ENCODE results near the gene DCLK2. TPM values are rescaled to one million over a fixed set of nuclear protein-coding genes. Genes with fewer than 3 reads are reported as not detected.

Gene DCLK2
- total RNA-seq, 2 experiments from 2014 or later = not detected

- ATAC-seq (ENCODE audit: poor library complexity) = no peak
- Histone ChIP-seq H3K27me3 (ENCODE audit: control insufficient read depth in 1 of 2, insufficient read depth in 2 of 2, low read length in 2 of 2) (no peaks in the 10 kb centered on the region), H3K4me3 (ENCODE audit: low read length) (no peak overlapping the region), H3K27ac (ENCODE audit: low read depth in 1 of 2, low read length in 2 of 2) (no peak overlapping the region), H3K9me3 (ENCODE audit: control insufficient read depth in 1 of 2, insufficient read depth in 1 of 2, low read length in 2 of 2) (no peaks in the 10 kb centered on the region), H3K36me3 (ENCODE audit: insufficient read depth, low read length) (no peaks in the 10 kb centered on the region), H3K4me1 (ENCODE audit: insufficient read depth, low read length) (no peaks in the 10 kb centered on the region)
- no peak for DNase-seq
- Mint-ChIP-seq H3K27ac (no peak overlapping the region), H3K4me3 (no peak overlapping the region), H3K4me1 (ENCODE audit: low read depth) (no peaks in the 10 kb centered on the region), H3K36me3 (ENCODE audit: low read depth) (no peaks in the 10 kb centered on the region), H3K9me3 (no peaks in the 10 kb centered on the region), H3K27me3 (peaks cover 9% of the 10 kb centered on the region)
- no peak for TF ChIP-seq CTCF (IDR thresholded peaks at IDR 0.05)
- ChIA-PET CTCF (no interaction called here), POLR2A (no interaction called here)
- intact Hi-C loops (cut with DNase I, micrococcal nuclease) = no loop called here
Observed at GRCh38 chr4:150046728-150047217, 31.5 kb upstream of the DCLK2 start.

- DNase-seq (no peak), ATAC-seq (ENCODE audit: poor library complexity) (no peak)
- TF ChIP-seq CTCF (IDR thresholded peaks at IDR 0.05) = no peak
- intact Hi-C loops (cut with DNase I, micrococcal nuclease) = no loop called here
- Mint-ChIP-seq H3K36me3 (ENCODE audit: low read depth) (no peaks in the 10 kb centered on the region), H3K9me3 (no peaks in the 10 kb centered on the region), H3K27ac (no peak overlapping the region), H3K4me3 (no peak overlapping the region), H3K27me3 (peaks cover 5% of the 10 kb centered on the region), H3K4me1 (ENCODE audit: low read depth) (no peaks in the 10 kb centered on the region)
- H3K4me1 ChIP-seq (ENCODE audit: insufficient read depth, low read length) = no peaks in the 10 kb centered on the region
- ChIA-PET CTCF (no interaction called here), POLR2A (no interaction called here)
- no peaks in the 10 kb centered on the region for H3K36me3 ChIP-seq (ENCODE audit: insufficient read depth, low read length)
- no peaks in the 10 kb centered on the region for H3K9me3 ChIP-seq (ENCODE audit: control insufficient read depth in 1 of 2, insufficient read depth in 1 of 2, low read length in 2 of 2)
- H3K27ac ChIP-seq (ENCODE audit: low read depth in 1 of 2, low read length in 2 of 2) = no peak overlapping the region
- no peak overlapping the region for H3K4me3 ChIP-seq (ENCODE audit: low read length)
- H3K27me3 ChIP-seq (ENCODE audit: control insufficient read depth in 1 of 2, insufficient read depth in 2 of 2, low read length in 2 of 2) = no peaks in the 10 kb centered on the region
Observed at GRCh38 chr4:150047546-150047945, 30.7 kb upstream of the DCLK2 start.

GRCh38 chr4:150049682-150050081, 28.6 kb upstream of the DCLK2 start:
- intact Hi-C loops (cut with DNase I, micrococcal nuclease) = no loop called here
- peaks cover 5% of the 10 kb centered on the region for H3K27me3 Mint-ChIP-seq
- ATAC-seq (ENCODE audit: poor library complexity) = no peak
- peaks cover 0 to 3% of the 10 kb centered on the region in 2 experiments for H3K9me3 ChIP-seq (ENCODE audit: control insufficient read depth in 1 of 2, insufficient read depth in 1 of 2, low read length in 2 of 2)
- no peak overlapping the region for H3K27ac ChIP-seq (ENCODE audit: low read depth in 1 of 2, low read length in 2 of 2)
- no peaks in the 10 kb centered on the region for H3K27me3 ChIP-seq (ENCODE audit: control insufficient read depth in 1 of 2, insufficient read depth in 2 of 2, low read length in 2 of 2)
- H3K36me3 Mint-ChIP-seq (ENCODE audit: low read depth) = no peaks in the 10 kb centered on the region
- TF ChIP-seq CTCF (IDR thresholded peaks at IDR 0.05) = no peak
- H3K4me1 ChIP-seq (ENCODE audit: insufficient read depth, low read length) = no peaks in the 10 kb centered on the region
- H3K4me3 ChIP-seq (ENCODE audit: low read length) = no peak overlapping the region
- no peaks in the 10 kb centered on the region for H3K36me3 ChIP-seq (ENCODE audit: insufficient read depth, low read length)
- H3K4me1 Mint-ChIP-seq (ENCODE audit: low read depth) = no peaks in the 10 kb centered on the region
- no peak for DNase-seq
- no peak overlapping the region for H3K4me3 Mint-ChIP-seq
- H3K27ac Mint-ChIP-seq = no peak overlapping the region
- ChIA-PET POLR2A (no interaction called here), CTCF (no interaction called here)
- H3K9me3 Mint-ChIP-seq = no peaks in the 10 kb centered on the region

Measured in CD4-positive, alpha-beta T cell (primary cell).